Ovary (tissue), 3 donors: ENCODE measurements around the gene DAAM1.

Source experiments
- CTCF ChIP-seq, 3 donors: fragments of 450-650 bp in 2 of 3; fragments of 200-600 bp in 1 of 3; IDR thresholded peaks; one replicate each; pipeline versions ENCODE4 v1.5.1 to v1.8.0; 2016 to 2022; ENCODE audit warnings: antibody characterized with exemption in 3 of 3, mild to moderate bottlenecking in 1 of 3
- POLR2A ChIP-seq: fragments of 450-650 bp; IDR thresholded peaks from one replicate; pipeline ENCODE4 v1.6.1; 2017; ENCODE audit warnings: antibody characterized with exemption, mild to moderate bottlenecking, moderate library complexity
- donor health status: DM: no; HTN: no; CAD: no.

- no peak for TF ChIP-seq CTCF (IDR thresholded peaks at IDR 0.05)
- no peak for TF ChIP-seq POLR2A
Measured at GRCh38 chr14:59299731-59300130, 111.3 kb downstream of the DAAM1 start.
